Activated CD8-positive, alpha-beta memory T cell treated with anti-CD3 and anti-CD28 coated beads, Interleukin-2, amount 50 U/mL, for 1 hour (primary cell): Measurements from ENCODE around the gene AUTS2.

ENCODE experiments used
- DNase-seq: peaks from one replicate; pipeline ENCODE4 v3.0.0-alpha.2; 2020; ENCODE audit errors: extremely low read depth

AUTS2 gene

DNA sequence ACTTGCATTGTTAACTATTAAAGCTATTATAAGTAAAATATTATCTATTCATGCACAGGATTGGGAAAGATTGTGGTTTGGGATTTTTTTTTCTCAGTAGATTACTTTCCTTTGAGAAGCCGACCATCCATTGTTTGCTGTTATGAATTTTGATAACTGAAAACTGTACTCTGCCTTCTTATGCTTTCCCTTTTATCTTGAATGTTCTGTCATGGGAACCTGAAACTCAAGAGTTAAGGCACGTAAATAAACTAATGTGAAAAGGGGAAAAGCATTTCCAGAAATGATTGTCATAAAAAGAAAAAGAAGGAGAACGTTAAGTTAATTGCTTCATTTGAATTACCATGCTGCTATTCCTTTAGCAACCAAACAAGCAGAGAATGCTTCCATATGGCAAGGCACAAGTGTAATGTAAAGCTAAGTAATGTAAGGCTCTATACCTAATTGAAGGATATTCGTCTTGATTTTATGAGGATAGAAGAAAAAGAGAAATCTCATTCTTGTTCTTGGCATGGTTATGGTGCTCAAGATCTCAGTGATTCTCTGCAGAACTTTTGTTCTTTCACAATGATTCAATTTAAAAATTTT is 370.8 kb downstream of the AUTS2 start:
- no peak for DNase-seq

DNA sequence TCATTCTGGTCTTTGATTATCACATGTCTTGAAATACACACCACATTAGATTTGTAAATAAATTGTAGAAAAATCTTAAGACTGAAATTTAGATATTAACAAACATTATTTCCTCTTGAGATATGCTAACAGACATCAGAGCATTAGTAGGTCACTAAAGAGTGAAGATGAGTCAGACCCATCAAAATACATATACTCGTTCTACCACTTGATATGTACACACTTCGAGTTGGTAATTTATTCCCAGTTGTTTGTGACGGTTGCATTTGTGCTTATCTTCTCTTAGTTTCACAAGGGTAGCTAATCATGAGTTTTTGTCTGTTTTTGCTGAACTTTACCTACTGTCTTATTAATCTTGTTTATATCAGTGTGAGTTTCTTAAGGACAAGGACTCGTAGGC is 383.4 kb downstream of the AUTS2 start:
- no peak for DNase-seq

DNA sequence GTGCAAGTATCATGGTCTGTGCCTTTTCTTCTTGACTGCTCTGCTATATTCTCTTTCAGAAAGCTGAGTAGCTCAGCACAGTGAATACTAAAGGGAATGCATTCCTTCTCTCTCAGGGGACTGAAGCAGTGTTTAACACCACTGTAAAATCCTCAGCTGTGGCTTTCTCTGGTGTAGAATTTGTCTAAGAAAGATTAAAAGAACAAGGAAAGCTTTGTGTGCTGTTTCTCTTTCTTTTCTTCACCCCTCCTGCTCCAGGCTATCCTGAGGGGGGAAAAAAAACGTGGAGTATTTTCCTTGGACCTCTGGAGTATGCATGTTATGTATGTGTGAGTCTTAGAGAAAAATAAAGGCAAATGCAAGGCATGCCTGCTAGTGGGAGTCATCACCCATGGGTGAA is 383.9 kb downstream of the AUTS2 start:
- DNase-seq: no peak

DNA sequence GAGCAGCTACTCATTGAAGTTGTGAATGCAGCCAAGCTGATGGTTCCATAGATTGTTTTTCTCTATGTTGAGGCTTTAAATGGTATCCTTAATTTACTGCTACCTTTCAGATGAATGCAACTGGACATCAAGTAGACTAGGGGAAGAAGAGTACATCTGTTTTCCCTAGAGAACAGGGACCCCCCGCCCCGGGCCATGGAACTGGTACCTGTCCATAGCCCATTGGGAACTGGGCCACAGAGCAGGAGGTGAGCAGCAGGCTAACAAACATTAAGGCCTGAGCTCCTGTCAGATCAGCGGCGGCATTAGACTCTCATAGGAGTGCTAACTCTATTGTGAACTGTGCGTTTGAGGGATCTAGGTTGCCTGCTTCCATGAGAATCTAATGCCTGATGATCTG is 391.3 kb downstream of the AUTS2 start:
- DNase-seq: no peak

DNA sequence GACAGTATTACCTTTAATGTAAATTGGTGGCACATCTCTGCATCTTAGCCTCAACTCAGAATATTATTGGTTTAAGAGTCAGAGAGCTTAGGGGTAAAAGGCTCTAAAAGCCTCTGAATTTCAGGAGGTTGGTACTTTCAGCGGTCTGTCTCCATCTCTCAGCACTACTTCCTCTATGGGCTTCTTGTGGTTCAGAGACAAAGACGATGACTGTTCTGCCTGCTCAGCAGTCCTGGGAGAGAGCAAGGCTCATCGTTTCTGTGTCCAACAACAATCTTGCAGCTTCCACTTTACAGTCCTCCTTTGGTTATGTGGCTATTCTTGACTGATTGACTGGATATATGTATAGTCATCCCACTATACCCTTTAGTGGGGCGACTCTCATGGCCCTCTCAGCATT is 394.7 kb downstream of the AUTS2 start:
- DNase-seq: no peak

DNA sequence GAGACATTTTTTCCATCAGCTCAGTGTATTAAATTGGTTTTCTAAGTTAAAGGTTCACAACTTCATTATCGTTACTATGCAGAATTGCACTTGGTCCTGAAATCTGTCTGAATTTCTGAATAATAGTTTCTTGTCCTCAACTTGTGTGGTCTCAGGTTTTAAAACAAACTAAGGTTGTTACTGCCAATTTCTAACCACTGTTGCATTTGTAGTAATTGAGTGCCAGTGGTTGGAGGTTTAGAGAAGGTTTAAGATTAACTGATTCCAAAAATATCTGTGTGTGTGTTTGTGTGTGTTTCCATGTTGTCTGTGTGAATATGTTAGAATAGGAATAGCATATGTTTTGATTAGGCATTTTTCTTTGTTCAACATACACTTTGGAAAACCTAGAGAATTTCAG is 395.9 kb downstream of the AUTS2 start:
- no peak for DNase-seq

DNA sequence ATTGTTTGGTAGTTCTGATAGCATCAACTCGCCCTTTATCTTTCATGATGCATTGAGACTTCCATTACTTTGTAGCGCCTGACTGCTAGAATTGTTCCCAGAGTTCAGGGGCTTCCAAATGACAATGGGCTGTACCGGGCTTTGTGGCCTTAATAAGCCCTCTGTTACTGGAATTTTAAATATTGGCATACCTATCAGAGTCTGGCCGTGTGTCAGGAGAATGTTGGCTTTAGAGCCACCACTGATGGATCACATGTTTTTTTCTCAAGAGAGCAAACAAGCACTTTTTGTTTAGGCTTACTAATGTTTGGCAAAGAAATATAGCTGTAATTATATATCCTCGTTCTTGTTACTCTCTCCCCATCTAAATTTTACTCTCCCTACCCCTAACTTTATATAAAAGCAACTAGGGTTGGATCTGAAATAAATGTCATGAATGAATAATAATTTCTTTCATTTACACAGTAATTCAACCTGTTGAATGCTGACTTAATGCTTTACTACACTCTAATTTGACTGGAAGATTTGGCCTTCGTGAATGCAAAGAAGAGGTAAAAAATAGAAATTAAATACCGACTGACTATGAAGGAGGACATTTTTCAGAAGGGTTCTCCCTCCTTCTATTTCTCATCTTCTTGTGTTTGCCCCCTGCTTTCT is 396.7 kb downstream of the AUTS2 start:
- DNase-seq: no peak

DNA sequence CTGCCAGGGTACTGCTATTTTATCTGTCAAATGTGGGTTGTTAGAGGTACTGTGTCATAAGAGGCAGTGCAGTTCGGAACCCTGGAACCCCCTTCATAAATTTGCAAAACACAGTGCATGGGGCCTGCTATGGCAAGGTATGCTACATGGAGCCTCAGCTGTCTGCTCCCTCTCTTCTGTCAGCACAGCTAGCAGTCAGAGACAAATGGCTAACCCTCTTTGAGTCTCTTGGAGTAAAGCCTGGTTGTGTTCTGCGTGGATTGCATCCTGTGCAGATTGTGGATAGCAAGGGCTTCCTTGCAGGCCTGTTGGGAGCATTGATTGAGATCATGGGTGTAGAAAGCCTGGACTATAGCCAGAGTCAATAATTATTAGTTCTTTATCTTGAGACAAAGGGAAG is 397.8 kb downstream of the AUTS2 start:
- no peak for DNase-seq

DNA sequence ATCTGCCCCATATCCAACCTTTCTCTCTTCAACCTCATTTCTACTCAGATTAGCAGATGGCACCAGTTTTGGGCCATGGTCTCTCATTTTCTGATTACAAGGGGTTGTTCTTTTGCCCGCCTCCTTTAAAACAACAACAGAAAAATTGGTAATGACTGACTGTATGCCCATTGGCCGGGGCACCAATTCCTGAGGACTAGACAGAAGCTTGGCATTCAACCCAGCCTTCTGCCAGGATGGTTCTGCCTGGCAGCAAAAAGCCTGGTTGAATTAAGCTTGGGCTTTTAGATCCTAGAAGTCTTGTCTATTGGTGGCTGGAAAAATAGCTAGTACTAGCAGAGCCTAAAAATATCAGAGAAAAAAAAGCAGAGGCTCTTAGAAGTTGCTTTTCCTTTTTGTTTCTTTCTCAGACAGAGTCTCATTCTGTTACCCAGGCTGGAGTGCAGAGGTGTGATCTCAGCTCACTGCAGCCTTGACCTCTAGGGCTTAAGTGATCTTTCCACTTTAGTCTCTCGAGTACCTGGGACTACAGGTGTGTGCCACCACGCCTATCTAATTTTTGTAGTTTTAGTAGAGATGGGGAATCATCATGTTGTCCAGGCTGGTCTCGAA is 402.6 kb downstream of the AUTS2 start:
- DNase-seq: no peak

DNA sequence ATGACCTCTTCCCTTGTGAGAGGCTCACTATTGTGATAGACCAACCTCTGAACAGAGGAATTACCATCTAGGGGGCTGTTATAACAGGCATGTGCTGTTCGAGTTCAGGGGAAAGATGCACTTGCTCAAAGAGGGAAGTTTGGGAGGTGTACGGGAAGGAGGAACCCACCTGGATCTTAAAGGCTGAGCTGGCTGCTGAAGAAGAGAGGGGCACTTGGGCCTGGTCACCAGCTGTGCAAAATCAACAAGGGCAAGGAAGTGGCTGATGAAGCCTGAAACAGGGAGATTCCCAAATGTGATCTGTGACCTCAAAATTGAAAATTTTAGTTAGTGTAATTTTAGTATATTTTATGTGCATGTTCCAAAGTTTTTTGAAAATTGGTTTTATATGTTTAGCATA is 407.2 kb downstream of the AUTS2 start:
- no peak for DNase-seq

DNA sequence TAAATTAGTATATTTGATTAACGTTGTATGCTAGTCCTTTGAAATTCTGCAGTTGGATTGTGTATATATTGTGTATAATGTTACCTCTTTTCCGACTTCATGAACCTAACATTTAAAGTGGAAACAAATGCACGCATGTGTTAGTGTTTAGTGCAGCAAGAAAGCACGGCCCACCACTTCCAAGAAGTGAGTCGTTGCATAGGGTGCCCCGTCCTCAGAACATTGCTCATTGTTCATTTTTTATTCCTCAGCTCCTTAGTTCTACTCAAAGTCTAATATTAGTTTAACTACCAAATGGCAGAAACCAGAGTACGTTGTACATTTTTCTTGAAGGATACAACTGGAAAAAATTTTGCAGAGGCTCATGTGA is 407.6 kb downstream of the AUTS2 start:
- DNase-seq: no peak

DNA sequence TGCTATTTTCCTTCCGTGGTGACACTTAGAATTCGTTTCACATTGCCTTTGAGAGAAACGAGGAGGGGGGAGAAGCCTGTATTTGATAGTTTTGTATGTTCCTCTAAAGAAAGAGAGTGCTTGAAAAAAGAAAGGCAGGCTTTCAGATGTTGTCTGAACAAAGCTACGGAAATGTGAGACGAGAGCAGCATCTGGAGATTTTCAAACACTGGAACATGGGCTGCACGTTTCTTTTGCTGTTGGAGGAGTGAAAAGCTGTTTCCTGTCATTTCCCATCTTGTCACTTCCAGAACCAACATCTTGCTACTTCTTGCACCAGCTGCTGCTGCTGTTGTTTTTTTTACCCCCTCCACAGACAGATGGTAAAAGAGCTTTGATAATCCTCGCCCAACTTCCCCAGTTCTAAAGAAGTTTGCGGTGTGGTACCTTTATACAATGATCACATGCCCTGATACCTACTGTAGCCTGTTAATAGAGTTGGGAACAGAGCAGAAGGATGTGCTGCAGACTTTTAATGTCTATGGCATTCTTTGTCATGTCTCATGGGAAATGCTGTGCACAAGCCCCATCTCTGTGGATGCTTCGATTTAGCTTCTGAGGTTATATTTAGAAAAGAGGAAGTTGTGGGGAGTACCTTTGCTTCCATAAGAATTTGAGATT is 408.1 kb downstream of the AUTS2 start:
- DNase-seq: no peak

DNA sequence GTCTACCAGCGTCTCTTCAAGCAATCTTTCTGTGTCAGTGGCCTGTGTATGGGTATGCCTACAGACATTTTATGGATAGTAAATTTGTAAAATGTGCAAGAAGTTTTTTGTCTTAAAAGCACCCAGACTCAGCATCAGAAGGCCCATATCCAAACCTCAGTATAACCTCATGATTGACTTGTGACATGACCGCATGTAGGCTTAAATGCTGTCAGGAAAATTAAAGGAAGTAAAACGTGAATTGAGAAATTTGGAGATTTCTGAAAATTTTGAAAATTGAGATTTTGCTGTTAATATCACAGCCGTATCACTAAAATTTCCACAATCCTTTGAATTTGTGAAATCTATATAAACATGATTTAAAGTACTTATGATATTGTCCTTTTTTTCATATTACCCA is 410.2 kb downstream of the AUTS2 start:
- DNase-seq: no peak

DNA sequence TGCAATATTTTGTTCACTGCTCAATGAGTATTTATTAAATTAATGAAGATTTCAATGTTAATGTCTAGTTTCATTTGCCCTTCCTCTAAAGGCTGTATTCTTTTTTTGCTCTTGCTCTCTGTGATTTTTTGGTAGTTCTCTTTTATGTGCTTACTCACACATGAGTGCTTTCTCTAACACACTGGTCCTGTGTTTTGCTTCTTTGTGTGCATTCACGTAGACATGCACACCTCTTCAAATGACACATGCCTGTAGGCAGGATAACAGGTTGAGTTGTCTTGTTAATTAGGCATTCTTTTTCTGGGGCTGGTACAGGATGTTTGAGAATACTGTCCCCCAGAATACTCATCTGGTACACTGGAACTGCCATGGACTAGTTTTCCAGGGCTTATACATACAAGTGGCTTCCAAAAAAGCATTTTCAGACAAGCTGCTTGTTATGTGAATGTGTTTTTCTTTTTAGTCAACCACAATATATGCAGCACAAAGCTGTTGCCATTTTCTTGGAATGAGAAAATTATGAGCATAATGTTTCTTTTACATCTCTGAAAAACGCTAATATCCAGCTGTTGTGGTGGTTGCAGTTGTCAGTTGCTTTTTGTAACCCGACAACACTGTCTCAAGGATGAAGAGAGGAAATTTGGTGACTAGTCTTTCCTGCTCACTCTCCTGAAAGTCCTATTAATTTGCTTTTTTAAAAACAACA is 416.4 kb downstream of the AUTS2 start:
- DNase-seq: no peak

DNA sequence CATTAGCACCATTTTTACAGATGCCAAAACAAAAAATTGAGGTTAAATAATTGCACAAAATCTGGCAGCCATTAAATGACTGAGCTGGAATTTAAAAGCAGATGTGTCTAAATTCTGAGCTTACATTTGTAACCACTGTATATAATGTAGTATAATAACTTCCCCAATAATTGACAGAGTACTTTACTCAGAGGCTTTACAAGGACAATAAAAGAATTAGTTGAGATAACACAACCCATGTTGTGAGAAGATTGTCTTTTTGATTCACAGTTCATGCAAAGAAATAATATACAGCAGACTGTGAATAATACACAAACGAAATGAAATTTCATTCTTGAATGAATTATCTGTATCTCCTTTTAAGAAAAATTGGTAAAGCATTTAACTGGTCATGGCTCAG is 417.1 kb downstream of the AUTS2 start:
- DNase-seq: no peak

DNA sequence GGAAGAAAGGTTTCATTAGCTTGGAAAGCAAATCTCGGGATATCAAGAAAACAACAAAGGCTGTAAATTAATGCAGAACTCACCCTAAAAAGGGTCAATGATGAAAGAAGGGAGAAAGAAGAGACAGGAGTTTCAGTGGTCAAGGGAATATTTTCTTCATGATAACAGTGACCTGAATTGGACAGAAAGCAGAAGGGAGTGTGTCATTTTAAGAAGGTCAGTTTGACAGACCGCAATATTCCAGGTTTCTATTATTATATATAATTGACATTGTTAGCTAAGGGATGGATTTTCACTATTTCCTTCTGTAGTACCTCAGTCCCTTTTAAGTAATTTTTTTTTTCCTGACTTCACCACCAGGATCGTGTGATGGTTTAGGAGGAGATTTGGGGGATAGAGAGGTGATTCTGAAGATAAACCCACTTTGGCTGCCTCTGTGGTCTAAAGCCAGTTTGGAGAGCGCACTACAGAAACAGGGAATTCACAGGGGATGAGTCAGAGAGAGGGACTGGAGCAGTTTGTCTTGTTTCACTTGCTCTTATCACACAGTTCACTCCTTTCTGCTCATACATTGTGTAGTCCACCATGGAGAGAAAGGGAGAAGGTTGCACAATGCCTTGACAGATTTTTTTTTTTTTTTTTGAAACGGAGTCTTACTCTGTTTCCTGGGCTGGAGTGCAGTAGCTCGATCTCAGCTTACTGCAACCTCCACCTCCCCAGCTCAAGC is 417.9 kb downstream of the AUTS2 start:
- DNase-seq: no peak

DNA sequence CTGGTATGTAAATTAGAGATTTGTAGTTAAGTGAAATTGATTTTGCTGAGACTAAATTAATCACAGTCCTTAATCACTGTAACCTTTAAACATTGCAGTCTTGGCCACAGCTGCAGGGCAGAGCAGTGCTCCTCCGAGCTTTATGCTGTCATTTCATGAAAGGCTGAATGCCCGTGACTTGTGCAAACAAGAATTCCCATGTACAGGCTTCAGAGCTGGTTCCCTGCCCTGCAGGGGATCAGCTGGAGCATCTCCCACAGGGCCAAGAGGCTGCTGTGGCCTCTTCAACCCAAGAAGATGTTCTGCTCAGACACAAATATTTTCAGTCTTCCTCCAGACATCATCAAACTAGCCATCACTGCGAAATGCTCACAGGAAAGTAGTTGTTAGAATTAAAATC is 419.1 kb downstream of the AUTS2 start:
- no peak for DNase-seq

DNA sequence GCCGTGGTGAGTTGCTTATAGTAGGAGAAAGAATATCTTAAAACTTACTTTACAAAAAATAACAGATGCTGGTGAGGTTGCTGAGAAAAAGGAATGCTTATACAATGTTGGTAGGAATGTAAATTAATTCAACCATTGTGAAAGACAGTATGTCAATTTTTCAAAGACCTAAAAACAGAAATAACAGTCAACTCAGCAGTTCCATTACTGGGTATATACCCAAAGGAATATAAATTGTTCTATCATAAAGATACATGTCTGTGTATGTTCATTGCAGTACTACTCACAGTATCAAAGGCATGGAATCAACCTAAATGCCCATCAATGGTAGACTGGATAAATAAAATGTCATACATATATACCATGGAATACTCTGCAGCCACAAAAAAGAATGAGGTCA is 420.4 kb downstream of the AUTS2 start:
- no peak for DNase-seq

DNA sequence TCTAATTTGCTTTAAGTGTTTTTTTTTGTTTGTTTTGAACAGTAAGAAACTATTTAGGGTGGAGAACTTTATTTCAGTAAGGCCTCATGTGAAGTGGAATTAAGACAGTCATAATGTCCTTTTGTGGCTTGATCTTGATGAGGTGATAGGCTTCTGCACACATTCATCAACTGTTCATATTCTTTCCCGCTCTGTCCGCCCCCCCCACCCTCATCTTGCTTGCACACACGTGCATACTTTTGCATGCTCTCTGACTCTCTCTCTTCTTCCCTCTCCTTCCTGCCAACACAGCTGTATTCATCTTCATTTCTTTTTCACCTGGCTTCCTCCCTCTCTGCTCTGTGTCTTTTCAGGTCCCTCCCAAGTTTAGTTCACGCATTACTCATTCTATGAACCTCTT is 429.6 kb downstream of the AUTS2 start:
- no peak for DNase-seq

DNA sequence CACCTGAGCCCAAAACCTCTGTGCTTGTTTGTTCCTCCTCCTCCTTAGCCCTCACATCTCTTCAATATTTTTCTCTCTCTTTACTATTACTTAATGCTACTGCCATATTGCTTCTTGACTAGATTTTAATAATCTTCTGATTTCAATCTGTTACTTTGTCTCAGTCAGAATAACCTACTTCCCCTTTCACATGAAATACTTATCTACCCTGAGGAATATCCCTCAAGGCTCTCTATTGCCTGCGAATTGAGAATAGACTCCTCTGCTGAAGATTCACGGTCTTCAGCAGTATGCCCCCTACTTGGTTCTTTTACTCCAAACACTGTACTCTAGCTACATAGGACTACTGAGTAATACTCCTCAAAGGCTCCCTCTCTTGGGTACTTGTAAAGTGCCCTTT is 430.3 kb downstream of the AUTS2 start:
- no peak for DNase-seq

DNA sequence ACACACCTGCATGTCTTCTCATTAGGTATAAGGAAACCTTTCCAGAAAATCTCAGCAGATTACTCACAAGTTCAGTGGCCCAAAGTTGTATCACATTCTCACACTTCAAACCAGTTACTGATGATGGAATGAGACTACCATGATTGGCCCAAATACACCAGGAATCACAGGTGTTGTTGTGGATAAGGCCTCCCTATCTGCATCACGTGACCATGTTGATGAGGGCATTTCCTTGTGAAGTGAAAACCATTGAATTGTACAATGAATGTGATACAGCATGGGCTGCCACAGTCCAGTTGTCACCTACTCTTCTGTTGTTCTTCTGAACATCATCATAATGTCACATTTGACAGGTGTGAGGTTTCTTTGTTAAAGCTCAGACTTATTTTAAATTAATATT is 431.7 kb downstream of the AUTS2 start:
- no peak for DNase-seq

DNA sequence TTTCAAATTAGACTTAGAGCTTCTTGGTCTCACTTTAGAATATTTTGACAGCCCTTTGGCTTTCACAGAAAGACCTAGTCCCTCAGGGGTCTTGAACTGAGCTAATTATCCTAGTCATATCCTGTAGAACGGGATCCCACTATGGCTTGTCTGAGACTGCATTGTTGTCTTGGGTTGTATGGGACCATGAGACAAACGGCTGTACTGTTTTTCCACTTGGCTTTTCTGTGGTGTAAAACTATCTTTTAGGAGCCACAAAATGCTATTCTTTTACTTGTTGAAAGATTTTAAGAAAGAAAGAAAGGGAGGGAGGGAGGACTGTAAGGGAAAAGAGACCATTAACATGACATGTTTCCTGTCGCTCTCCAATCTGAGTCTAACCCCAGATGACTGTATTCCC is 432.5 kb downstream of the AUTS2 start:
- no peak for DNase-seq
